GM23338 (cell line): Measurements from ENCODE around the gene ITPR3.

Experiments
- CTCF ChIP-seq, 2 experiments: fragments of 200-600 bp in 1 of 2; sonication (generic) in 1 of 2; conservative IDR thresholded peaks; 2 replicates each; pipeline versions ENCODE4 v1.5.1 to v1.6.1; 2016 to 2017; ENCODE audit warnings: antibody characterized with exemption in 2 of 2, low read depth in 2 of 2, mild to moderate bottlenecking in 2 of 2, moderate library complexity in 1 of 2
- POLR2AphosphoS5 ChIP-seq: IDR thresholded peaks from 2 replicates; pipeline ENCODE4 v1.6.1; 2016; ENCODE audit warnings: antibody characterized with exemption, low read depth
- REST ChIP-seq: IDR thresholded peaks from one replicate; pipeline ENCODE4 v1.6.1; 2018; ENCODE audit warnings: antibody characterized with exemption; ENCODE audit not compliant: unreplicated experiment
- ZNF462 ChIP-seq: fragments of 250-450 bp; sonication (Bioruptor Pico); IDR thresholded peaks from 2 replicates; pipeline ENCODE4 v1.5.0; 2020; ENCODE audit warnings: mild to moderate bottlenecking, moderate library complexity

- TF ChIP-seq ZNF462 (CRISPR knock-in tag) (no peak), REST (no peak), POLR2AphosphoS5 (no peak), CTCF (conservative IDR thresholded peaks at IDR 0.05; ENCODE audit: low read depth in 2 of 2) (no peak)
Measured at GRCh38 chr6:33668328-33668727, 47.2 kb downstream of the ITPR3 start.
